NCI-H187 treated with DMSO at 0.1 percent for 48 hours (cell line): ENCODE results near the gene DYRK3.
"Not testable (repeated sequence)": the region's sequence is repeated elsewhere in the genome, so short reads cannot be mapped to it uniquely, and the experiment has no call there.

Experiments used
- DNase-seq: peaks from one replicate; lab custom pipeline; 2025; lab: John Stamatoyannopoulos, UW

Gene DYRK3

GRCh38 chr1:206631085-206631509, 4.2 kb upstream of the DYRK3 start:
- DNase-seq: peak; percentile 58

- DNase-seq: no peak
These were observed 1.6 kb upstream of the DYRK3 start for GRCh38 chr1:206633708-206634121.

GRCh38 chr1:206634365-206635079, 814 bp upstream of the DYRK3 start:
- peak; percentile 72 for DNase-seq

GRCh38 chr1:206635978-206636345, 626 bp downstream of the DYRK3 start:
- DNase-seq: no peak

- DNase-seq: no peak
These were observed 1.3 kb downstream of the DYRK3 start for GRCh38 chr1:206636671-206637070.

GRCh38 chr1:206637605-206638004, 2.3 kb downstream of the DYRK3 start:
- DNase-seq: no peak

GRCh38 chr1:206642074-206642473, 6.7 kb downstream of the DYRK3 start:
- not testable (repeated sequence) for DNase-seq

- no peak for DNase-seq
These were observed 7.9 kb downstream of the DYRK3 start for GRCh38 chr1:206643118-206643698.

- no peak for DNase-seq
These were observed 11.2 kb downstream of the DYRK3 start for GRCh38 chr1:206646504-206646903.

- no peak for DNase-seq
These were observed 11.9 kb downstream of the DYRK3 start for GRCh38 chr1:206647224-206647623.

- DNase-seq: no peak
These were observed 14.1 kb downstream of the DYRK3 start for GRCh38 chr1:206649261-206649921.

GRCh38 chr1:206651014-206651413, 15.7 kb downstream of the DYRK3 start:
- DNase-seq: no peak

- DNase-seq: no peak
These were observed 16.9 kb downstream of the DYRK3 start for GRCh38 chr1:206651958-206652890.

- DNase-seq: no peak
These were observed 18.6 kb downstream of the DYRK3 start for GRCh38 chr1:206653715-206654459.

- DNase-seq: no peak
These were observed 19.5 kb downstream of the DYRK3 start for GRCh38 chr1:206654828-206655227.

- no peak for DNase-seq
These were observed 20.1 kb downstream of the DYRK3 start for GRCh38 chr1:206655471-206655882.

GRCh38 chr1:206656936-206657335, 21.6 kb downstream of the DYRK3 start:
- no peak for DNase-seq

GRCh38 chr1:206657751-206658150, 22.4 kb downstream of the DYRK3 start:
- no peak for DNase-seq

GRCh38 chr1:206658264-206658980, 23.1 kb downstream of the DYRK3 start:
- DNase-seq: no peak

GRCh38 chr1:206658981-206659273, 23.6 kb downstream of the DYRK3 start:
- no peak for DNase-seq

GRCh38 chr1:206660136-206660535, 24.8 kb downstream of the DYRK3 start:
- no peak for DNase-seq
